CD4-positive, alpha-beta T cell treated with Interleukin-17A for 1 hour (primary cell): ENCODE measurements around the gene OR56B1.

Experiments used
- DNase-seq: peaks from one replicate; pipeline ENCODE4 v3.0.0-alpha.2; 2020

The OR56B1 gene

GRCh38 chr11:5737091-5737490 is 843 bp downstream of the OR56B1 start:
- DNase-seq = no peak

GRCh38 chr11:5737670-5738392 is 1.6 kb downstream of the OR56B1 start:
- DNase-seq = no peak

GRCh38 chr11:5738431-5738830 is 2.2 kb downstream of the OR56B1 start:
- DNase-seq = no peak

GRCh38 chr11:5746614-5747013 is 10.4 kb downstream of the OR56B1 start:
- no peak for DNase-seq

- DNase-seq = no peak
Measured at GRCh38 chr11:5749836-5750235, 13.6 kb downstream of the OR56B1 start.

GRCh38 chr11:5753943-5754342 is 17.7 kb downstream of the OR56B1 start, which contains the start of gene OR52N4:
OR52N4 (plus strand) TSS chr11:5754243; CDS start chr11:5754741, 498 bp downstream.
- no peak for DNase-seq

- no peak for DNase-seq
Measured at GRCh38 chr11:5767056-5767455, 30.8 kb downstream of the OR56B1 start.

GRCh38 chr11:5783255-5783654 is 47.0 kb downstream of the OR56B1 start, which contains the start of gene OR52N5:
OR52N5 (minus strand) TSS chr11:5783355; CDS start chr11:5778634, 4,721 bp downstream.
- no peak for DNase-seq
